HS-5 (cell line): ENCODE measurements around the gene DPY19L3.

Experiments used
- DNase-seq: peaks from one replicate; pipeline ENCODE4 v3.0.0-alpha.2; 2012; ENCODE audit warnings: low read depth

Gene DPY19L3

DNA sequence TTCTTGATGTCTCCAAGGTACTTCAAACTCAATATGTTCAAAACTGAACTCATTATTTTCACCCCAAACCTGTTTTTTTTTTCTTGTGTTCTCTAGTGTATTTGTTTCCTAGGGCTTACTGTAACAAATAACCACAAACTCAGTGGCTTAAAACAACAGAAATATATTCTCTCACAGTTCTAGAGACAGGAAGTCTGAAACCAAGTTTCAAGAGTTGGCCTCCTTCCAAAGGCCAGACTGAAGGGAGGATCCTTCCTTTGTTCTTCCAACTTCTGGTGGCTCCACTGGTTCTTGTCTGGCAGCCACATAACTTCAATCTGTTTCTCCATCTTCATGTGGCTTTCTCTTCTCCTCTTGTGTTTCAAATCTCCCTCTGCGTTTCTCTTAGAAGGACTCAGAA, 113.5 kb downstream of the DPY19L3 start:
- no peak for DNase-seq

DNA sequence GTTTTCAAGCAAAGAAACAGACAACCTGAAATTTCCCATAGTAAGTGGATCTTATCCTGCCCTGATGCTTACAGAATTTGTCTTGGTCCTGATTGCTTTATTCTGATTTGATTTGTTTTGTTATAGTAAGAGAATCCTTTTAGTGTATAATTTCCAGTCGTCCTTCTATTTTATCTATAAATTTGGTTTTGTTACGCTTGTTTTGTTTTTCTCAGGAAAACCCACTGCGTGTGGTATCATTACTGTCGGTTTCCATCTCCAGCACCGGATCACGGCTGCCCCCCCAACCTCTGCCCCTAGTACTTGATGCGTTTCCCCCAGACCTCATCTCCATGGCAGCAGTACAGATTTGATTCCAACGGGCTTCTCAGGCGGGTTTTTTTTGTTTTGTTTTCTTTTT, 117.4 kb downstream of the DPY19L3 start:
- DNase-seq: no peak

DNA sequence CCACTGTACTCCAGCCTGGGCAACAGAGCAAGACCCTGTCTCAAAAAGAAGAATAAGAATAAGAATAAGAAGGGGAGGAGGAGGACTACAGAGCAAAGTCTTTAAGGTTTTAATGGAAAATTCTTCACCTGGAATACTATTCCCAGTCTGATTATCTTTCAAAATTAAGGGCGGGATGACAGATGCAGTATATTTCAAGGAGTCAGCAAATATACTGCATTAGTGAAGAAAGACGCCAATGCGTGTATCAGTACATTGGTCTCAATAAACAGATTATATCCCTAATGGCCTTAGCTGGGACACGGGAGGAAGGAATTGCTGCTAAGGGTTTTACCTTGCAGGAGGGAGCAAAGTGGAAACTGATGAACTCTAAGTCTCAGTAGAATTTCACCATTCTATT, 121.3 kb downstream of the DPY19L3 start:
- DNase-seq: no peak

DNA sequence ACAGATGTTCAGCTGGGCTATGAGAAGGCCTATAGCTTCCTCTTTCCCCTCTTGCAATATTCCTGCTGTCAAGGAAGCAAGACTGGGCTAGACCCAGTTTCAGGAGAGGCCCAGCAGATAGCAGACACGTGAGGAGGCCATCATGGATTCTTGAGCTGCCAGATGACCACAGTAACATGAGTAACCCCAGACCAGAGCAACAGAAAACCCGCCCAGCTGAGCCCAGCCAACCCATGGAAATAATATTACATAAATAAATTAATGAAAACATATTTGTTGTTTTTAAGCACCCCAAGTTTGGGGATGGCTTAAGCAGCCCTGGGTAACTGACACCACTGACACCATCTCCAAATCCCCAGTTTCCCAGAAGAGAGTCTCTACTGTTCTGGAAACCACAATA, 125.2 kb downstream of the DPY19L3 start:
- no peak for DNase-seq

- no peak for DNase-seq
These were observed 126.7 kb downstream of the DPY19L3 start for GRCh38 chr19:32532233-32532632.
